ENCODE results near the gene CHPF2. TPM values are rescaled to one million over a fixed set of nuclear protein-coding genes. Genes with fewer than 3 reads are reported as not detected.
A peak's percentile ranks its signal among the peaks of the same experiment; 100 is the strongest.

Gene CHPF2
- total and polyA plus RNA-seq, 2 of the 13 experiments (the other 11 are each of a cell fraction or from before 2014, with no cell fraction given): 15.4 to 21.5 TPM

- TF ChIP-seq ZNF33B (CRISPR knock-in tag; IDR thresholded peaks at IDR 0.05) (0 out of 2 replicates have a peak, but pooled peaks have one; percentile 22), SP2 (CRISPR knock-in tag; IDR thresholded peaks at IDR 0.05) (peak; percentile 77), FOXA3 (CRISPR knock-in tag; IDR thresholded peaks at IDR 0.05) (peak; percentile 61), MNT (IDR thresholded peaks at IDR 0.05) (peak; percentile 64), ZBTB42 (CRISPR knock-in tag; IDR thresholded peaks at IDR 0.05) (0 out of 2 replicates have a peak, but pooled peaks have one; percentile 39), DMAP1 (CRISPR knock-in tag; IDR thresholded peaks at IDR 0.05) (peak; percentile 82; the same call in 1 of the 2 replicates), MXD4 (CRISPR knock-in tag; IDR thresholded peaks at IDR 0.05) (no peak; the same call in 1 of the 2 replicates), ZNF644 (CRISPR knock-in tag; IDR thresholded peaks at IDR 0.05; ENCODE audit: low read depth) (0 out of 2 replicates have a peak, but pooled peaks have one; percentile 4), ZNF543 (CRISPR knock-in tag; IDR thresholded peaks at IDR 0.05) (peak; percentile 80; the same call in 1 of the 2 replicates), ZNF451 (CRISPR knock-in tag; IDR thresholded peaks at IDR 0.05) (no peak), GLMP (CRISPR knock-in tag; IDR thresholded peaks at IDR 0.05; ENCODE audit: borderline replicate concordance) (no peak), POLR2AphosphoS2 (IDR thresholded peaks at IDR 0.05; ENCODE audit: low read depth, low read length) (no peak), MED1 (CRISPR knock-in tag; IDR thresholded peaks at IDR 0.05) (peak; percentile 39), PATZ1 (CRISPR knock-in tag; IDR thresholded peaks at IDR 0.05) (0 out of 2 replicates have a peak, but pooled peaks have one; percentile 27), XBP1 (CRISPR knock-in tag; IDR thresholded peaks at IDR 0.05) (no peak), ZSCAN20 (CRISPR knock-in tag; IDR thresholded peaks at IDR 0.05; ENCODE audit: borderline replicate concordance) (0 out of 2 replicates have a peak, but pooled peaks have one; percentile 18), E2F5 (CRISPR knock-in tag; conservative IDR thresholded peaks at IDR 0.05) (no peak), TBX2 (CRISPR knock-in tag; IDR thresholded peaks at IDR 0.05; ENCODE audit: borderline replicate concordance) (peak; percentile 71)
Observed at GRCh38 chr7:151226875-151227782, 5.2 kb upstream of the CHPF2 start, which contains the start of gene ABCF2 (continued).

Data from HepG2 (cell line).